ENCODE measurements around the gene BBOF1.

The BBOF1 gene

DNA sequence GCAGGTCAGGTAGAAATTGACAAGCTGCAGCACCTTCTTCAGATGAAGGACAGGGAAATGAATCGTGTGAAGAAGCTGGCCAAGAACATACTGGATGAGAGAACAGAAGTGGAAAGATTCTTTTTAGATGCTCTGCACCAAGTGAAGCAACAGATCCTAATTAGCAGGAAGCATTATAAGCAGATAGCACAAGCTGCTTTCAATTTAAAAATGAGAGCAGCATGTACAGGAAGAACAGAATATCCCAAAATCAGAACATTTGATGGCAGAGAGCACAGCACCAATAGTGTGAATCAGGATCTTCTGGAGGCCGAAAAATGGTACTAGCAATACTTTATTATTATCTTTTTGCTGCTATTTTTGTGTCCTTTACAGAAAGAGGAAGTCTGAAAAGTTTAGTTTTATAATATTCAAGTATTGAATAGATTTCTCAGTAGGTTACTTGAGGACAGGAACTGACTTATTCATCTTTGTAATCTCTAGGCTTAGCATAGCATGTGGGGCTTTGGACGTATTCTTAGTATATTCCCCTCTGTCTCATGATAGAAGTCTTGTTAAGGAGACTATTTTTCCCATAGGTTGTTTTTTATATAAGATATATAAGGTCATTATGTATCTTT, 30.8 kb downstream of the BBOF1 start:
- TF ChIP-seq, protein P1, sequence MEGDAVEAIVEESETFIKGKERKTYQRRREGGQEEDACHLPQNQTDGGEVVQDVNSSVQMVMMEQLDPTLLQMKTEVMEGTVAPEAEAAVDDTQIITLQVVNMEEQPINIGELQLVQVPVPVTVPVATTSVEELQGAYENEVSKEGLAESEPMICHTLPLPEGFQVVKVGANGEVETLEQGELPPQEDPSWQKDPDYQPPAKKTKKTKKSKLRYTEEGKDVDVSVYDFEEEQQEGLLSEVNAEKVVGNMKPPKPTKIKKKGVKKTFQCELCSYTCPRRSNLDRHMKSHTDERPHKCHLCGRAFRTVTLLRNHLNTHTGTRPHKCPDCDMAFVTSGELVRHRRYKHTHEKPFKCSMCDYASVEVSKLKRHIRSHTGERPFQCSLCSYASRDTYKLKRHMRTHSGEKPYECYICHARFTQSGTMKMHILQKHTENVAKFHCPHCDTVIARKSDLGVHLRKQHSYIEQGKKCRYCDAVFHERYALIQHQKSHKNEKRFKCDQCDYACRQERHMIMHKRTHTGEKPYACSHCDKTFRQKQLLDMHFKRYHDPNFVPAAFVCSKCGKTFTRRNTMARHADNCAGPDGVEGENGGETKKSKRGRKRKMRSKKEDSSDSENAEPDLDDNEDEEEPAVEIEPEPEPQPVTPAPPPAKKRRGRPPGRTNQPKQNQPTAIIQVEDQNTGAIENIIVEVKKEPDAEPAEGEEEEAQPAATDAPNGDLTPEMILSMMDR (IDR thresholded peaks at IDR 0.05; ENCODE audit: low read depth, low read length, missing control alignments) = no peak
- no peak for DNase-seq (ENCODE audit: extremely low read depth, low read depth)
- no peak overlapping the region for H3K4me3 ChIP-seq (replicated peaks; ENCODE audit: low read depth, low read length)

DNA sequence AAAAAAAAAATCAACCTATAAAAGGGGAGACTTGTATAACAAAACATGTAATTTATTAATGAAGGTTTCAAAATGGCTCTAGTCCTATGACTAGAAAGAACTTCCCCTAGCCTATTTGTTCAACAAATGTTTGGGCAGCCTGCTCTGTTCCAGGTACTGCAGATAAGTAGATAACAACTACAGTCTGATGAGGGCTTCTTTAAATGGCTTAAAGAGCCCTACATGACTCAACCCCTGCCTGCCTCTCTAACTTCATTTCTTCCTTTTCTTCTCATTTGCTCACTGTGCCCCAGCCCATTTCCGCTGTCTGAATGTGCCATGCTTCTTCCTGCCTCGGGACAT, 43.6 kb downstream of the BBOF1 start:
- DNase-seq (ENCODE audit: extremely low read depth, low read depth) = no peak
- TF ChIP-seq, protein P1 (IDR thresholded peaks at IDR 0.05; ENCODE audit: low read depth, low read length, missing control alignments) = no peak
- H3K4me3 ChIP-seq (replicated peaks; ENCODE audit: low read depth, low read length) = no peak overlapping the region

DNA sequence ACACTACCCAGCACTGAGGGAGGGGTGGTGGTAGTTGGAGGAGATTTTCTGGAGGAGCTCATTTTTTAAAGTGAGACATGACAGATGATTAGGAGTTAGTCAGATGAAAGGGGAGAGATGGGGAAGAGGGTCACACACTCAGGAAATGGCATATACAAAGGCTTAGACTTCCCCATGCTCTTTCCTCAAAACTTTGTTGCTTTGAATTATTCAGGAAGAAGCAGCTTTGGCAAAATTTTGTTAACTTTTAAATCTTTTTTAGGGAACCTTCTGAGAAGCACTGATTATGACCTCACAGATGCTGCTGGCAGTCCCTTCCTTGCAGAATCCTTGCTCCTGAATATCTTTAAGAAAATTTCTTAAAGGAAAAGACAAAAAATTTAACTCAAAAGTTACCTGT, 45.3 kb downstream of the BBOF1 start:
- no peak overlapping the region for H3K4me3 ChIP-seq (replicated peaks; ENCODE audit: low read depth, low read length)
- TF ChIP-seq, protein P1 (IDR thresholded peaks at IDR 0.05; ENCODE audit: low read depth, low read length, missing control alignments) = no peak
- DNase-seq (ENCODE audit: extremely low read depth, low read depth) = no peak

- no peak for DNase-seq (ENCODE audit: extremely low read depth, low read depth)
- TF ChIP-seq, protein P1 (IDR thresholded peaks at IDR 0.05; ENCODE audit: low read depth, low read length, missing control alignments) = no peak
- H3K4me3 ChIP-seq (replicated peaks; ENCODE audit: low read depth, low read length) = no peak overlapping the region
Observed at GRCh38 chr14:74064883-74065282, 45.7 kb downstream of the BBOF1 start.

GRCh38 chr14:74065746-74066575, 46.8 kb downstream of the BBOF1 start:
- DNase-seq (ENCODE audit: extremely low read depth, low read depth) = no peak
- H3K4me3 ChIP-seq (replicated peaks; ENCODE audit: low read depth, low read length) = no peak overlapping the region
- TF ChIP-seq, protein P1 (IDR thresholded peaks at IDR 0.05; ENCODE audit: low read depth, low read length, missing control alignments) = no peak

- no peak for DNase-seq (ENCODE audit: extremely low read depth, low read depth)
- TF ChIP-seq, protein P1 (IDR thresholded peaks at IDR 0.05; ENCODE audit: low read depth, low read length, missing control alignments) = no peak
- no peak overlapping the region for H3K4me3 ChIP-seq (replicated peaks; ENCODE audit: low read depth, low read length)
Observed at GRCh38 chr14:74077401-74077800, 58.3 kb downstream of the BBOF1 start.

Measured in HFF-Myc (cell line).